RCC 7860 (cell line): ENCODE results near the gene EPHA7.

Source experiments
- DNase-seq: peaks from one replicate; pipeline ENCODE4 v3.0.0-alpha.2; 2015; ENCODE audit warnings: low spot score
- FAIRE-seq: peaks from 2 replicates; lab custom pipeline; 2012; peaks lifted over from hg19 to GRCh38; lab: Jason Lieb, UNC

The EPHA7 gene

DNA sequence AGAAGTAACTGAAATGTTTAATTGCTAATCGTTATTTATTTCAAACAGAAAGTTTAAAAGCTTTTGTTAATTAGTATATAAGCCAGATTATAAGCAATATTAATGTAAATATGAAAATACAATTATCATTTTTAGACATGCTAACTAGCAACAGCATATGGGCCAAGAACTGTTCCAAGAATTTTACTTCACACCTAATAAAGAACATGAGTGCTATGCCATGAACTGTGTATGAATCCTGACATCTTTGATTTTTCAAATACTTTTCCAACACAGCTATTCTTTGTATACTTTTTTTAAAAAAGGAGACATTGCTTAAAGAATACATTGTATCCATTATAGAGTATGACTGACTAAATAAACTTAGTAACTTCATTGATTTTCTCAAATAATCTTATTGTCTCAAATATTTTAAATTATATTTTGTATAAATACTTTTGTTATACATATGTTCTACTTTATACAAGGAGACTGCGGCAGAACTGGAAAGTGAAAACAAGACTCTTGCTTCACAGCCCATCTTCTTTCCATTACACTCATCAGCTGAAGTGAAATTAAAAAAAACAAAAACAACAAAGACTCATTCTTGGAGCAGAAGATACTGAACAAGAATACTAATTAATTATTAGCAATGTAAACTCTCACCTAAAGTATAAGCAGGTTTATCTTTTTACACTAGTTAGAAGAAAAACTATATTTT lies 89.9 kb downstream of the EPHA7 start:
- FAIRE-seq = no peak
- DNase-seq = no peak

DNA sequence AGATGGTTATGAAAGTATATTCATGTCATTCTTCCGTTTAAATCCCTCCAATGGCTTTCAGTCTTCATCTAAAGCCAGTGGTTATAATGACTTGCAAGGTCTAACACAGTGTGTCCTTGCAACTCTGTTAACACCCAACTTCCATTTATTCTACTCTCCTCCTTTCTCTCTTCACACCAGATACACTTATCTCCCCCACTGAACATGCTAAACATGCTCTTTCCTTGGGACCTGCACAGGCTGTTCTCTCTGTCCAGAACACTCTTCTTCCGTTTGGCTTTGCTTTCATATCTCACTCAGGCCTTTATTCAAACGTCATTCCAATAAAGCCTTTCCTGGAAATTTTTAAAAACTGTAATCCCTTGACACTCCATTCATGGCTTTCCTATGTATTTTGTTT lies 91.5 kb downstream of the EPHA7 start:
- FAIRE-seq = no peak

DNA sequence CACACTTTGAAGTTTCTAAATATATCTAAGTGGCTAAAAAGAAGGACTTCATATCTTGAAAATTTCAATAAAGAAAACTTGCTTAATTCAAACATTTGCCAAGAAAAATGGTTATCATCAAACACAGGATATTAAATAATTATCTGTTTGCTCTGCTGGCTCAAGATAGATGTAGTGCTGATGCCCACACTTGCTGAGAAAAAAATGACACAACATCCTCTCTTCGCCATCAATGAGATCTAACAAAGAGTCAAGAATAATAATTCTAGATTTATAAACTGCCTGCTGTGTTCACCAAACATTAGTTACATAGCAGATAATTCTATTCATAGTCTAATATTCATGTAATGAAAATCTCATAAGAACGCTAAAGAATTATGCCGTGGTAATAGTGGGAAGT lies 93.6 kb downstream of the EPHA7 start:
- DNase-seq = no peak
- no peak for FAIRE-seq

More for the DNA sequence above, 91.5 kb downstream of the EPHA7 start:
- DNase-seq = no peak

DNA sequence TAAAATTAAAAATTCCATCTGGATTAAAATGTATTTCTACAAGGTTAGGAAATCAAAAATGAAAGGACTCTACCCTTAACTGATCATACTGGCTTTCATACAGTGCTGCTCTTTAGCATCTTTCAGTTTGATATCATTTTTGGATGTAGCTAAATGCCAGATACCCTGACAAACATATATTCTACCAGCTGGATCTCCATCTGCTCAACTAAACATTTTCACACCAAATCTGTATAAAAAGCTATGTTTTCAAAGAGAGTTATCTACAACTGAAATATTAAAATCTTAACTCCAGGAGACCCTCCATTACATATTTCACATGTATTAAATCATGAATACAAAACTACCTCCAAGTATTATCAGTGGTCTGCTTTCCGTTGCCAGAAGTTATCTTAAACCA lies 95.7 kb downstream of the EPHA7 start:
- FAIRE-seq (no peak), DNase-seq (no peak)

DNA sequence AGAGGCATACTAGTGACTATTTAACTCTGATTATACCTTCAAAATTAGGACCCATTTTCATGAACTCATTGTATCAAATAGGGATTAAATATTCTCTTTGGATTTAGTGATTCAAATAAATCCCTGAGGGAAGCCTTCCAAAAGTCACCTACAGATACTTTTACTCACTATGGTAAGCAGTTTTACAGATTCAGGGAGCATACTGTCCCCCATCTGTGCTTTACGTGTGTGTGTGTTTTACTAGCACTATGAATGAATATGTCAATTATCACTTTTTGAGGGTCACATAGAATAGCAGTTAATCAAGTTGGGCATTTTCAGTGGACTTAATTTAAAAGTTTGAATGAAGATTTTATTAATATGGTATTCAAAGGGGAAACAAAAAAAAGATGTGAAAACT lies 96.7 kb downstream of the EPHA7 start:
- FAIRE-seq (no peak), DNase-seq (no peak)

DNA sequence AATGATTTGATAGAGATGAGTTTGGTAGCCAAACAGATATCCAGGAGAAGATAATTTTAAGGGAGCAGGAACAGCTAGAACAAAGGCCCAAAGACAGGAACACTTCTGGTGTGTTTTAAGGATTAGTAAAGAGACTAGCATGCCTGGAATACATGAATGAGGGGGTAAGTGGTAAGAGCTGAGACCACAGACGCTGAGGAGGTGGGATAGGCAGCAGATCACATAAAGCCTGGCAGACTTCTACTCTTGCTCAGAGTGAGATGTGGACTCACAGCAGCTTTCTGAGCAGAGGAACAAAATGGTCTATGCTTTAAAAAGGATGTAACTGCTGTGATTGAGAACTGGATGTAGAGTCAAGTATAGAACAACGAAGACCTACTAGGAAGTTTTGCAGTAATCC lies 100.1 kb downstream of the EPHA7 start:
- DNase-seq = no peak
- FAIRE-seq = no peak

DNA sequence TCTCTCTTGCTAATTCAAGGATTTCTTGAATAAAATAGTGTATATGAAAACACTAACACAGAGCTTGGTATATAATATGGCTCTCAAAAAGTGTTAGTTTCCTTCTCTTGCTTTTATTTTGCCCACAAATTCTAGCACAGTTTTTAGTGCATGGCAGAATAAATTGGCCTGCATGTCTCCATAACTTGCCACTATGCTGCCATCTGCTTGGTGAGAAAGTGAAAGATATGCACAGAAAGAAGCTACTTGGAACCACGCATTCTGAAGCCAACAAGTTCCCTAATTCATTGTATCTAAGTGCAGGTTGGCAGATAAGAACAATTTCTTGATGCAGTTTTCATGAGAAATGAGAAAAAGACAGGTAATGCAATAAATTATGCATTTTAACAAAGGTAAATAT lies 101.2 kb downstream of the EPHA7 start:
- no peak for DNase-seq
- no peak for FAIRE-seq

DNA sequence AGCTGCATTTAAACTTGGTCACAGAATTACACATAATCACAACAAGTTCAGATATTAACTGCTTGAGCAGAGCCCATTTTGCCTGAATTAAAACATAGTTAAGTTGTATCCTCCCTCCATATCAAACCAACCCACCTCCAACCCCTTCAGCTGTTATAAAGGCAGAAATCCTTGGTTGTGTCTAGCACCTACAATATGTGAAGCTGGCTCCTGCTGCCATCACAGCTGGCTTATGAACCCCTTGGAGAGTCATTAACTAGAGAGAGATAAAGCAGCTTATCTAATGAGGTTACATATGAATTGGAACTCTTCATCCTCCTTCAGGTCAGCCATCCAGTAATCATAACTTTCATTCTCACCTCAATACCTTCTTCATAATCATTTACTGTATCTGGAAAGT lies 101.8 kb downstream of the EPHA7 start:
- FAIRE-seq = no peak
- no peak for DNase-seq

DNA sequence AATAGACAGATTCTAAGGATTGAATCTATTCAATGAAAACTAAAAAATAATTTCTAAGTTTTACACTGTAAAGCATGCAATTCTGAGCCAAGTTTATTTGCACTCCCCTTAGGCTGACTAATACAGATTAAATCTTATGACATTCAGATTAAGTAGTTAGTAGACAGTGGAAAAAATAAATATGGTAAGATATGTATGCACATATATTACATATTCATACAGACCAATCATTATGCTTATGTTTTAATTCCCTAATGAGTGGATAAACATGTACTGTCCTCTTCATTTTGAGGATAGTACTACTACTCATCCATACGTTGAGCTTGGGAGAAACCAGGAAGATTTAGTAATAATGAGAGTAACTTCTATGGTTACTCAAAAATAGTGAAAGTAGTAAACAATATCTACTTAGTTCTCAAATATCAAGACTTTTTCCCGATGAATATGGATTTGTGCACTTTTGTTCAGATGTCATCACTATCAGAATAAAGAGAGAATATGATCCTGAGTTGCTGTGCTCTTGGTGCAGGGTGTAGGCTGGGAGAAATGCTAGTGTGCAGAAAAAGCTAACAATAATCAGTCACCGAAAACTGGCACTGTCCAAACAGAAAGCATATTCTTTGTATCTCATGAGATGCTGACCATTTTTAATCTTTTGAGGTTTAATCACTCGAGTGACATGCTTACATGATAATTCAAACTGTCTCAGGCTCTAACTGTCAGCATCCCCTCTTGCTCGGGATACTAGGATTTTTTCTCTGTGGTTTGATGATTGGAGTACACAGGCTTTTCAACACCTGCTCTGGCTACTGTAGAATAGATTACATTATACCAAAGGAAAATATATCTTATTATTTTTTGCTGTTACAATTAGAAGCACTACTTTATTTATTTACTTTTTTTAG lies 111.6 kb downstream of the EPHA7 start:
- DNase-seq (no peak), FAIRE-seq (no peak)

DNA sequence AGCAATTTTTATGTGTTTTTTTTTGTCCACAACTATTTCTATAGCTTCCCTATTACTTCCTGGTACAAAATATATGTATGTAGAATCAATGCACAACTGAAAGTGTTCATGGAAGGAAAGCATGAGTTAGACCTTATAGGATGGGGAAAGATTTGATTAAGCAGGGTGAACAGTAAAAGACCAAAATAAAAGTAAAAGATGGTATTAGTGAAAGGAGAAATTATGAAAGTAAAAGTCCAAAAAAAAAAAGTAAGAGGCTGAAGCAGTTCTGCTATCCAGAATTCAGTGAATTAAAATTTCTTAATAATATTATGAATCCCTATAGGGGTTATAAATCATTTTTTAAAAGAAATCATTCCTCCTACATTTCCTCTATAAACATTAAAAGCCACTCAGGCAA lies 114.3 kb downstream of the EPHA7 start:
- DNase-seq = no peak
- FAIRE-seq = no peak

DNA sequence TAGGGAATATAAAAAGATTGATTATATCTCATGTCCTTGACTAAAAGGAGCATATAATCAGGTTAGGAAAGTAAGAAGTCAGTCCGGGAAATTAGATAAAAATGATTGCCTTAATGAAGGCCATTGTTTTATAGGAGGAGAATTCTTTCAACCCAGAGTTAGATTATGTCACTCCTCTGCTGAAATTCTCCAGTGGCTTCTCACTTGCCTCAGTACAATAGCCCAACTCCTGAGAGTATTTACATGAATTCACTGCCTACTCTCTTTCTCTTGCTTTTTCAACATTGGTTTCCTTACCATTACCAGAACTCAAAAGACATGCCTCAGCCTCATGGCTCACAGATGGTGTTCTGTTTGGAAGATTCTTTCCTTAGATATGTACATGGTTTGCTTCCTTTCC lies 114.9 kb downstream of the EPHA7 start:
- DNase-seq (no peak), FAIRE-seq (no peak)

DNA sequence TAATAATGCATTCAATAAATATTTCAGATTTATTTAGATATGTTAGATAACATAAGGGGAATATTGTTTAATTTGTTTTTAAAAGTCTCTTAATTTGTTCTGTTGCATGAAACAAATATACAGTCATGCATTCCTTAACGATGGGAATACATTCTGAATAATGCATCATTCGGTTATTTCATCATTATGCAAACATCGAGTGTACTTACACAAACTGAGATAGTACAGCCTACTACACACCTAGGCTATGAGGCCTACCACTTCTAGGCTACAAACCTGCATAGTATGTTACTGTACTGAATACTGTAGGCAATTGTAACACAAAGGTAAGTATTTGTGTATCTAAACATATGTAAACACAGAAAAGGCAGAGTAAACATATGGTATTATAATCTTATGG lies 118.7 kb downstream of the EPHA7 start:
- DNase-seq = no peak
- no peak for FAIRE-seq

DNA sequence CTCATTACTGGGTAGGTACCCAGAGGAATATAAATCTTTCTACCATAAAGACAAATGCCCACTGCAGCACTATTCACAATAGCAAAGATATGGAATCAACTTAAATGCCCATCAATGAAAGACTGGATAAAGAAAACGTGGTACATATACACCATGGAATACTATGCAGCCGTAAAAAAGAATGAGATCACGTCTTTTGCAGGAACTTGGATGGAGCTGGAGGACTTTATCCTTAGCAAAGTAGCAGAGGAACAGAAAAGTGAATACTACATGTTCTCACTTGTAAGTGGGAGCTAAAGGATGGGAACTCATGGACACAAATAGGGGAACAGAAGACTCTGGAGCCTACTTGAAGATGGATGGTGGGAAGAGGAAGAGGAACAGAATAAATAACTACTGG lies 119.7 kb downstream of the EPHA7 start:
- FAIRE-seq (no peak), DNase-seq (no peak)

DNA sequence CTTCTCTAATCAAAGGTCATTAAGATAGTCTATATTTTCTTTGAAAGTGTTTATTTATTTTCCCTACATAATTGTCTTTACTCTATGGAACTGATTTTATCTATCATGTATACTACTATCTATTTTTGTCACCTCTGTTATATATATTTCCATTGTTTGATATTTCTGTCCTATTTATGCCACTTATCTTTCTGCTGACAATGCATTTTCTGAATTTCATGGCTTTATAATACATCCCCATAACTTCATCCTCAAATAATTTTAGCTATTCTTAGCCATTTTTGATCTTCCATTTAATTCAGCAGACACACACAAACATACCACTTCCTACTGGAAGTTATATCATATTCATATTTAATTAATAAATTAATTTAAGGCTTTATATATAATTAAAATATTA lies 123.7 kb downstream of the EPHA7 start:
- FAIRE-seq (no peak), DNase-seq (no peak)

DNA sequence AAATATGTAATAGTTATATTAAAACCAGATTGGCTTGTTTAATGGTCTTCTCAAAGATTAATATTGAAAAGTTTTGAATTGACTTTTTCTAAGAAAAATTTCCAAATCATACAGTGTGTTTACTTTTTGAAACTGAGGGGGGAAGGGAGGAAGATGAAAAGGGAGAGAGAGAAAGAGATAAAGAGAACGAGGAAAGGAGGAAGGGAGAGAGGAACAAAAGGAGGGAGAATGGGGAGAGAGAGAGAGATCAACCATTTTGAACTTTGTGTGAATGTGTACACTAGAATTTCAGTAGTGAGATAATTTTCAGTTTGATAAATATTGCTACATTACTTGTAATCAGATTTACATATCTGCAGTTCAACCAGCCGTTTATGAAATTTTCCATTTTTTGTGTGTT lies 124.5 kb downstream of the EPHA7 start:
- DNase-seq = no peak
- no peak for FAIRE-seq

DNA sequence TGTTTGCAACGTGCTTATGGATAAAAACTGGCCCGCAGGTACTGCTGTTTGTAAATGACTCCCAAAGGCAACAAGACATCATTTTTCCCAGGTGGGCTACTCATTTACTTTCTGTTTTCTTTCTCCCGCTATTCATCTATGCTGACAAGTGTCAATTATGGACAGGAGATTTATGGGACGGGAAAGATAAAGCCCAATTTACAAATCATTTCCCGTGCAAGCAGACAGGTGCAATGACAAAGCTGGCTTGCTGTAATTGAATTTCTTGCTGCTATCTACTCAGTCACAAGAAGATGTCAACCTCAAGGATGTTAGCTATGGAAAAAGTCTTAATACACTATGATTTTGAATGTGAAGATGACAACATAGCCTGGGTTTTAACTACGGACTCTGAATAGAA lies 125.5 kb downstream of the EPHA7 start:
- FAIRE-seq (no peak), DNase-seq (no peak)

DNA sequence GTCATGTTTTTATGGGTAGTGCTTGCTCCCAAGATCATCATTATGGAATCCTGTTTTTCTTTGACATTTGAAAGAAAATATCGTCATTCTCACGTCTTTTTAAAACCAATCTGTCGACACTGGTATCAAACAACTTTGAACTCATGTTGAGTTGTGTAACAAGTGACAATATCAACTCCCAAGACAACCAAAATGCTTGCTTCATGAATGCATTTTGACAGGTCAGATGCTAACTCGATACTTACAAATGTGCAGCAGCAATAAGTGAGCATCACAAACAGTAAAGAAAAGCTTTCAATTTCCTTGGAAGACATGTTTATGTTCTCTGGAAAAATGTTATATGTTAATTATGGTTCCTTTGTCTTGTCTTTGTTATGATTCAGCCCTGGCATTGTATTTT lies 125.9 kb downstream of the EPHA7 start:
- FAIRE-seq (no peak), DNase-seq (no peak)

DNA sequence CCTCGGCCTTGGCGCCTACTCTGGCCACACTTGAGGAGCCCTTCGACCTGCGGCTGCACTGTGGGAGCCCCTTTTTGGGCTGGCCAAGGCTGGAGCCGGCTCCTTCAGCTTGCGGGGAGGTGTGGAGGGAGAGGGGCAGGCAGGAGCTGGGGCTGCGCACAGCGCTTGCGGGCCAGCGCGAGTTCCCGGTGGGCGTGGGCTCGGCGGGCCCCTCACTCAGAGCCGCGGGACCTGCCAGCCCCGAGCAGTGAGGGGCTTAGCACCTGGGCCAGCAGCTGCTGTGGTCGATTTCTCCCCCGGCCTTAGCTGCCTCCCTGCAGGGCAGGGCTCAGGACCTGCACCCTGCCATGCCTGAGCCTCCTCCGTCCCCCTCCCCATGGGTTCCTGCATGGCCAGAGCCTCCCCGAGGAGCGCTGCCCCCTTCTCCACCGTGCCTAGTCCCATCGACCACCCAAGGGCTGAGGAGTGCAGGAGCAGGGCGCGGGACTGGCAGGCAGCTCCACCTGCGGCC lies 136.8 kb downstream of the EPHA7 start:
- DNase-seq = no peak
- no peak for FAIRE-seq

DNA sequence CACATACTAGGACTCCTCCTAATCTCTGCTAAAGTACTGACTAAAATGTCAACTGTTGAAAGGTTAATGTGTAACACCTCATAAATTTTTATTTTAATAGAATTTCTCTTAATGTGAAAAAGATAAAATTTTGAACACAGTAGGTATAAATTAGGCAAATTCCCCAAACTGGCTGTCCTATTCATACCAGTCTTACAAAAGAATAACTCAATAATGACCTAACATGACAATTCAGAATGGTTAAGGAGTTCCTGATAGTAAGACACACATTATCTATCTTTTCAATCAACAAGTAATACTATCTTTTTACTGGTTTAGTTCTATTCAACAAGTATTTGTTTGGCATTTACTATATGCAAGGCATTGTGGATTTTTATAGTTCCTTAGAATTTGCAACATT lies 141.1 kb downstream of the EPHA7 start:
- DNase-seq = no peak
- FAIRE-seq = no peak

DNA sequence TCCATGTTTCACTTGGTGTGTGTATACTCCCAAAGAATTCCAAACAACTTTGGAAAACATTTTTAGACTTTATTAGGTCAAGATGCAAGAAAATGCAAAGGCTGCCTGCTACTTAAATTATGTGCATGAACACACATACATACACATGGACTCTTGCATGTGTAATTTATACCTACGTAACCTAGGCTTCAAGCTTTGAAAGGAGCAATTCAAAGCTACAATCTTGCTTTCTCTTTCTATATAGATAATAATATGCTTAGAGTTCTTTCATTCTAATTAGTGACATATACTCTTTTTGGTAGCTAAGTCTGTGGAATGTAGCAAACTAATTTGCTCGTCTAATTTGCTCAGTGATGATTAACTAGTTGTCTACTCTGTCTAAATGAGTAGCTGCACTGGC lies 146.5 kb downstream of the EPHA7 start:
- FAIRE-seq (no peak), DNase-seq (no peak)

DNA sequence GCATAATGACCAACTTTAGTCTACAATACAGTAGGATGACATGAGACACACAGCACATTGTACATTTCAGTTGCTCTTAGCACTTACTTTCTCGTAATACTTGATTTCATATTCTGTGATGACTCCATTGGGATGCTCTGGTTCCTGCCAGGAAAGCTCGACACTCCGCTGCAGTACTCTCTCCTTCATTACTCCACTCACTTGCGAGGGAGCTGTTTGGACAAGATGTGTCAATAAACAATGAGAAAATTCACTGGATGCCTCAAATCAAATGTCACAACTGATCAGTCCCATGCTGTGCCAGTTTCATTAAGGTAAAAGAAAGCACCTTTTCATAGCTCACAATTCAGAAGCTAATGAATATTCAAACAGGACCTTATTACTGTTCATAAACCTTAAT lies 147.1 kb downstream of the EPHA7 start:
- no peak for DNase-seq

DNA sequence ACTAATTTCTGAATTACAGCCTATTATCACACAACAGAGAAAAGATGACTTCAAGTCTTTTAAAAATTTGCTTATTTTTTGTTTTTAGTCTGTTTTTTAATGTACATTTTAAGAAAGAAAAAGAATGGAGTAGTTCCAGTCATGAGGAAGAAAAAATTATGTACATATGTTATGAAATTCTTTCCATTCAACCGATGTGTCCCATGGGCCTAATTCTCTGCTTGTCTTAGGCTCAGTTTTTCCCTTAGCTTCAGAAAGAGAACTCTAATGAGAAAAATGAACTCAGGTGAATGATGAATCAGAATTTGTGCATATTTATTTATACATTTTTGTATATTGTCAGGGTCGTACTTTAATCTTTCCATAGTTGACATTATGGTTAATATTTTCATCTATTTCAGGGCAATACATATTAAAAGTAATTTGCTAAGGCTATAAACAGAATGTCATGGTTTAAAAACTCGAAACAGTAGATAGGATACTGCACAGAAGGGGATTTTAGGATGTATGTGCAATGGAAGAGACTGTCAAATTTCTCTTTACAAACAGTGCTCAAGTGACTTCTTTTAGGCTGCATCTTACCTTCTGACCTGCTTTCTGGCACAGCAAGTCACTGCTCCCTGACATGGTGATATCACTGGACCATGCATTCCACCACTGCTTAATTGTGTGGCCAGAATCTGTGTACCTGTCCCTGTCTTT lies 153.1 kb downstream of the EPHA7 start:
- DNase-seq (no peak), FAIRE-seq (no peak)

More for the DNA sequence above, 147.1 kb downstream of the EPHA7 start:
- no peak for FAIRE-seq
